ENCODE measurements around the gene PKIB.
A peak's percentile ranks its signal among the peaks of the same experiment; 100 is the strongest.
"Not testable (repeated sequence)": the region's sequence is repeated elsewhere in the genome, so short reads cannot be mapped to it uniquely, and the experiment has no call there.

PKIB gene

DNA sequence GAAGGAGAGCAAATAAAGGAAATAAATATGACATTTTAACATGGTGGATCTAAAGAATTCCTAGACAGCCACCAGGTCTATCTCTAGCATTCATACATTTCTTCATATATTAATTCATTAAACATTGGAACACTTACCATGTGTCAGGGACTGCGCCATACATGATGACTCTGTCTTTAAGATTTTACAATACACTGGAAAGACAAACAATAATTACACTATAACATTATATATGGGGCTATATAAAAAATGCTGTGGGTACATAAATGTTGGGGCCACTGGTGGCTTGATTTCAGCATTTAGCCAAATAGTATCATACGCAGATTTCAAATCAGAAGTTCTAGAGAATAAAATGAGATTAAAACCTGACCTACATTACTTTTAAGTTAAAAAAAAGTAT lies 33.3 kb upstream of the PKIB start:
- Histone ChIP-seq H3K9ac (ENCODE audit: low read length in 5 of 5) (no peak overlapping the region), H3K9me3 (ENCODE audit: control insufficient read depth in 5 of 5, low read length in 5 of 5) (peaks cover 0 to 5% (median 0%) of the 10 kb centered on the region in 5 donors), H3K27ac (ENCODE audit: low read depth, low read length) (no peak overlapping the region), H3K4me3 (ENCODE audit: low read depth in 1 of 5, low read length in 5 of 5) (no peak overlapping the region), H3K4me1 (ENCODE audit: control insufficient read depth in 5 of 5, insufficient read depth in 5 of 5, low read length in 5 of 5) (no peaks in the 10 kb centered on the region), H3K27me3 (ENCODE audit: control insufficient read depth in 5 of 5, insufficient read depth in 4 of 5, low read length in 5 of 5) (no peaks in the 10 kb centered on the region), H3K36me3 (ENCODE audit: control insufficient read depth in 5 of 5, insufficient read depth in 5 of 5, low read length in 5 of 5) (no peaks in the 10 kb centered on the region)

DNA sequence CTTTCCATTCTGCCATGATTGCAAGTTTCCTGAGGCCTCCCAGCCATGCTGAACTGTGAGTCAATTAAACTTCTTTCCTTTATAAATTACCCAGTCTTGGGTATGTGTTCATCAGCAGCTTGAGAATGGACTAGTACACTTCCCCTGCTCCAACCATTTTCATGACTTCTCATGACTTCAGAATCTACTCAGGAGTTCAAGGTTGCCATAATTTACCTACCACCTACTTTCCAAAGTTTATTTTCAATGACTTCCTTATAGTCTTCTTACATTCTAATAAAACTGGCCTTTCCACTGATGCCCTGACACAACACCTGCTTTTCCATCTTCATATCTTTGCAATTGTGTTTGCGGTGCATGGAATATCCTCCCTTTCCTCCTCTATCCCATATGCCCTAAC lies 31.2 kb upstream of the PKIB start:
- H3K9me3 ChIP-seq (ENCODE audit: control insufficient read depth in 5 of 5, low read length in 5 of 5), result peaks cover 0 to 5% (median 0%) of the 10 kb centered on the region in 5 donors
- no peak overlapping the region for H3K4me3 ChIP-seq (ENCODE audit: low read depth in 1 of 5, low read length in 5 of 5)
- H3K27ac ChIP-seq (ENCODE audit: low read depth, low read length), result no peak overlapping the region

DNA sequence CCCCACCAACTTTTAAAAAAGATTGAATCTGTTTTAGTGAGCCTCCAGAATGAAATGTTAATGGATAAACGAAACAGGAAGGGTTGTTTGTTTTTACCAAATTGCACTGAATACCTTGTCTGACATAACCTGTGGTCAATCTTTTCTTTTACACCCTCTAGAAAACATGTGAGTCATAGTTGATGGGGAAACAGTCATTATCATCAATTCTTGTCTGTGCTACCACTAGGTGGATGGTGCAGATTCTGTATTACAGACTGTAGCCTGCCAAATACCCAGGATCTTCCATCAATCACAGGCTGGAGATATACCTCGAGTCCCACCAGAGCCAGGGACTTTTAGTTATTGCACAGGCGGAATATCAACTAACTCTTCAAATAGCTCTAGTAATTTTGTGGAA lies 29.5 kb upstream of the PKIB start:
- H3K9ac ChIP-seq (ENCODE audit: low read length in 5 of 5), result no peak overlapping the region
- no peaks in the 10 kb centered on the region for H3K4me1 ChIP-seq (ENCODE audit: control insufficient read depth in 5 of 5, insufficient read depth in 5 of 5, low read length in 5 of 5)
- no peaks in the 10 kb centered on the region for H3K27me3 ChIP-seq (ENCODE audit: control insufficient read depth in 5 of 5, insufficient read depth in 4 of 5, low read length in 5 of 5)
- no peaks in the 10 kb centered on the region for H3K36me3 ChIP-seq (ENCODE audit: control insufficient read depth in 5 of 5, insufficient read depth in 5 of 5, low read length in 5 of 5)
- no peaks in the 10 kb centered on the region for H3K9me3 ChIP-seq (ENCODE audit: control insufficient read depth in 5 of 5, low read length in 5 of 5)
- H3K4me3 ChIP-seq (ENCODE audit: low read depth in 1 of 5, low read length in 5 of 5), result no peak overlapping the region
- no peak overlapping the region for H3K27ac ChIP-seq (ENCODE audit: low read depth, low read length)

More for the DNA sequence above, 31.2 kb upstream of the PKIB start:
- no peaks in the 10 kb centered on the region for H3K36me3 ChIP-seq (ENCODE audit: control insufficient read depth in 5 of 5, insufficient read depth in 5 of 5, low read length in 5 of 5)
- no peaks in the 10 kb centered on the region for H3K27me3 ChIP-seq (ENCODE audit: control insufficient read depth in 5 of 5, insufficient read depth in 4 of 5, low read length in 5 of 5)
- no peak overlapping the region for H3K9ac ChIP-seq (ENCODE audit: low read length in 5 of 5)
- H3K4me1 ChIP-seq (ENCODE audit: control insufficient read depth in 5 of 5, insufficient read depth in 5 of 5, low read length in 5 of 5), result no peaks in the 10 kb centered on the region

DNA sequence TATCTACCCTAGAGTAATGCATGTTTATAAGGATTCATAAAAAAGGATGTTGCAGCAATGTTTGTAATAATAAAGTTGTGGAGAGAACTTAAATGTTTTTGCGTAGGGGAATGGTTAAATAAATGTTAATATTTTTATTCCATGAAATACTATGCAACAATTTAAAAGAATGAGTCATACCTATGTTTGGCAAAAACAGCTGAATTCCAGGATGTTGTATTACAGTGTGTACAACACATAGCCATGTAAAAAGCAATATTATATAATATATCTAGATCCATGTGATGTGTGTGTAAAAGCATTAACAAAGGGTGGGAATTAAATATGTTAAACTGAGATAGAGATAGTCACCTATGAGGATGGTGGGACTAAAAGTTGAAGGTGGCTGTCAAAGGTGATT lies 21.1 kb upstream of the PKIB start:
- Histone ChIP-seq H3K9me3 (ENCODE audit: control insufficient read depth in 5 of 5, low read length in 5 of 5) (peaks cover 0 to 2% (median 0%) of the 10 kb centered on the region in 5 donors), H3K36me3 (ENCODE audit: control insufficient read depth in 5 of 5, insufficient read depth in 5 of 5, low read length in 5 of 5) (no peaks in the 10 kb centered on the region), H3K27me3 (ENCODE audit: control insufficient read depth in 5 of 5, insufficient read depth in 4 of 5, low read length in 5 of 5) (no peaks in the 10 kb centered on the region), H3K4me3 (ENCODE audit: low read depth in 1 of 5, low read length in 5 of 5) (no peak overlapping the region), H3K4me1 (ENCODE audit: control insufficient read depth in 5 of 5, insufficient read depth in 5 of 5, low read length in 5 of 5) (no peaks in the 10 kb centered on the region), H3K9ac (ENCODE audit: low read length in 5 of 5) (no peak overlapping the region), H3K27ac (ENCODE audit: low read depth, low read length) (no peak overlapping the region)

GRCh38 chr6:122598295-122598694 lies 11.9 kb upstream of the PKIB start:
- not testable (repeated sequence) for H3K27ac ChIP-seq (ENCODE audit: low read depth, low read length); H3K4me1 ChIP-seq (ENCODE audit: control insufficient read depth in 5 of 5, insufficient read depth in 5 of 5, low read length in 5 of 5); H3K27me3 ChIP-seq (ENCODE audit: control insufficient read depth in 5 of 5, insufficient read depth in 4 of 5, low read length in 5 of 5); H3K9ac ChIP-seq (ENCODE audit: low read length in 5 of 5); H3K4me3 ChIP-seq (ENCODE audit: low read depth in 1 of 5, low read length in 5 of 5); H3K36me3 ChIP-seq (ENCODE audit: control insufficient read depth in 5 of 5, insufficient read depth in 5 of 5, low read length in 5 of 5)
- peaks cover 0 to 20% (median 16%) of the 10 kb centered on the region in 5 donors for H3K9me3 ChIP-seq (ENCODE audit: control insufficient read depth in 5 of 5, low read length in 5 of 5)

GRCh38 chr6:122604676-122605075 lies 5.5 kb upstream of the PKIB start:
- H3K27ac ChIP-seq (ENCODE audit: low read depth, low read length), result no peak overlapping the region
- no peaks in the 10 kb centered on the region for H3K9me3 ChIP-seq (ENCODE audit: control insufficient read depth in 5 of 5, low read length in 5 of 5)
- peaks cover 0 to 2% (median 2%) of the 10 kb centered on the region in 5 donors for H3K4me1 ChIP-seq (ENCODE audit: control insufficient read depth in 5 of 5, insufficient read depth in 5 of 5, low read length in 5 of 5)
- no peaks in the 10 kb centered on the region for H3K27me3 ChIP-seq (ENCODE audit: control insufficient read depth in 5 of 5, insufficient read depth in 4 of 5, low read length in 5 of 5)
- no peak overlapping the region for H3K4me3 ChIP-seq (ENCODE audit: low read depth in 1 of 5, low read length in 5 of 5)
- no peaks in the 10 kb centered on the region for H3K36me3 ChIP-seq (ENCODE audit: control insufficient read depth in 5 of 5, insufficient read depth in 5 of 5, low read length in 5 of 5)
- no peak overlapping the region for H3K9ac ChIP-seq (ENCODE audit: low read length in 5 of 5)

GRCh38 chr6:122610690-122611455 lies 668 bp downstream of the PKIB start:
- no peaks in the 10 kb centered on the region for H3K9me3 ChIP-seq (ENCODE audit: control insufficient read depth in 5 of 5, low read length in 5 of 5)
- no peak overlapping the region for H3K27ac ChIP-seq (ENCODE audit: low read depth, low read length)
- no peaks in the 10 kb centered on the region for H3K36me3 ChIP-seq (ENCODE audit: control insufficient read depth in 5 of 5, insufficient read depth in 5 of 5, low read length in 5 of 5)
- peaks cover 3 to 20% (median 18%) of the 10 kb centered on the region in 5 donors for H3K4me1 ChIP-seq (ENCODE audit: control insufficient read depth in 5 of 5, insufficient read depth in 5 of 5, low read length in 5 of 5)
- H3K27me3 ChIP-seq (ENCODE audit: control insufficient read depth in 5 of 5, insufficient read depth in 4 of 5, low read length in 5 of 5), result peaks cover 0 to 4% (median 0%) of the 10 kb centered on the region in 5 donors
- peak overlapping the region; percentile 77 to 93 (median 82) for H3K4me3 ChIP-seq (ENCODE audit: low read depth in 1 of 5, low read length in 5 of 5)
- peak overlapping the region in 3 of 5 donors; percentile 49 to 79 (median 73) for H3K9ac ChIP-seq (ENCODE audit: low read length in 5 of 5)

DNA sequence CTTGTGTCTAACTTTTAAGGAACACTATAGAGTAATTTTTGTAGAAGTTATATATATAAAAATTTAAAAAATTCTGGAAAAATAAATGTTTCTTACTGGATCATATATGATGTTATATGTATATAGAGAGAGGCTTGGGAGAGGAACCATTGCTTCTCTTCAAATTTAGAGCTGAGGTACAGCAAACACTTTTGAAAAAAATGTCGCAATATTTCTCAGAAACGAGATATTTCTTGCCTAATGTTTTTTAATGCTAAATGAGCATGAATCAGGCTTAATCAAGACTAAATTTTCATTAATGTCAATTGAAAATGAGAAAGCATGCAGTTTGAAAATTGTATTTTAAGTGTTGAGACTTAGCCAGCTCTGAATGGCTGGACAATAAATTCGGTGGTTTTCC lies 2.6 kb downstream of the PKIB start:
- Histone ChIP-seq H3K27me3 (ENCODE audit: control insufficient read depth in 5 of 5, insufficient read depth in 4 of 5, low read length in 5 of 5) (peaks cover 0 to 4% (median 0%) of the 10 kb centered on the region in 5 donors), H3K27ac (ENCODE audit: low read depth, low read length) (no peak overlapping the region), H3K4me1 (ENCODE audit: control insufficient read depth in 5 of 5, insufficient read depth in 5 of 5, low read length in 5 of 5) (peaks cover 3 to 20% (median 18%) of the 10 kb centered on the region in 5 donors), H3K9me3 (ENCODE audit: control insufficient read depth in 5 of 5, low read length in 5 of 5) (no peaks in the 10 kb centered on the region), H3K36me3 (ENCODE audit: control insufficient read depth in 5 of 5, insufficient read depth in 5 of 5, low read length in 5 of 5) (no peaks in the 10 kb centered on the region), H3K4me3 (ENCODE audit: low read depth in 1 of 5, low read length in 5 of 5) (no peak overlapping the region), H3K9ac (ENCODE audit: low read length in 5 of 5) (no peak overlapping the region)

- Histone ChIP-seq H3K4me3 (ENCODE audit: low read depth in 1 of 5, low read length in 5 of 5) (no peak overlapping the region), H3K27me3 (ENCODE audit: control insufficient read depth in 5 of 5, insufficient read depth in 4 of 5, low read length in 5 of 5) (peaks cover 0 to 4% (median 0%) of the 10 kb centered on the region in 5 donors), H3K27ac (ENCODE audit: low read depth, low read length) (no peak overlapping the region), H3K36me3 (ENCODE audit: control insufficient read depth in 5 of 5, insufficient read depth in 5 of 5, low read length in 5 of 5) (no peaks in the 10 kb centered on the region), H3K9me3 (ENCODE audit: control insufficient read depth in 5 of 5, low read length in 5 of 5) (no peaks in the 10 kb centered on the region), H3K4me1 (ENCODE audit: control insufficient read depth in 5 of 5, insufficient read depth in 5 of 5, low read length in 5 of 5) (peaks cover 3 to 20% (median 18%) of the 10 kb centered on the region in 5 donors), H3K9ac (ENCODE audit: low read length in 5 of 5) (no peak overlapping the region)
Observed at GRCh38 chr6:122614303-122614702, 4.1 kb downstream of the PKIB start.

DNA sequence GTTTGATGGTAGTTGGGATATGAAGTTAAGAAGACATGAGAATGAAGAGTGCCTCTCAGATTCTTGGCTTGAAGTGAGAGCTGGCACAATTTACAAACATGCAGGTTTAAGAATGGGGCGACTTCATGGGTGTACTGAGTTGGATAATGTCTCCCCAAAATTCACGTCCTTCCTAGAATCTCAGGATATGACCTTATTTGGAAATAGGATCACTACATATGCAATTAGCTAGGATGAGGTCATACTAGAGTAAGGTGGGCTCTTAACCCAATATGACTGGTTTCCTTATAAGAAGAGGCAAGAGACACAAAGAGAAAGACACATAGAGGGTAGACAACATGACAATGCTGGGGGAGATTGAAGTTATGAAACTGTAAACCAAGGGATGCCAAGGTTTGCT lies 5.2 kb downstream of the PKIB start:
- no peak overlapping the region for H3K9ac ChIP-seq (ENCODE audit: low read length in 5 of 5)
- H3K4me3 ChIP-seq (ENCODE audit: low read depth in 1 of 5, low read length in 5 of 5), result no peak overlapping the region
- H3K9me3 ChIP-seq (ENCODE audit: control insufficient read depth in 5 of 5, low read length in 5 of 5), result no peaks in the 10 kb centered on the region
- H3K27me3 ChIP-seq (ENCODE audit: control insufficient read depth in 5 of 5, insufficient read depth in 4 of 5, low read length in 5 of 5), result peaks cover 0 to 4% (median 0%) of the 10 kb centered on the region in 5 donors
- no peaks in the 10 kb centered on the region for H3K36me3 ChIP-seq (ENCODE audit: control insufficient read depth in 5 of 5, insufficient read depth in 5 of 5, low read length in 5 of 5)
- H3K27ac ChIP-seq (ENCODE audit: low read depth, low read length), result no peak overlapping the region
- peaks cover 3 to 11% (median 10%) of the 10 kb centered on the region in 5 donors for H3K4me1 ChIP-seq (ENCODE audit: control insufficient read depth in 5 of 5, insufficient read depth in 5 of 5, low read length in 5 of 5)
